ENCODE results near the gene CCDC40. TPM values are rescaled to one million over a fixed set of nuclear protein-coding genes. Genes with fewer than 3 reads are reported as not detected.

CCDC40 gene
- total RNA-seq, 3 donors from 2014 or later = 7.4 to 11.8 (median 11.6) TPM

DNA sequence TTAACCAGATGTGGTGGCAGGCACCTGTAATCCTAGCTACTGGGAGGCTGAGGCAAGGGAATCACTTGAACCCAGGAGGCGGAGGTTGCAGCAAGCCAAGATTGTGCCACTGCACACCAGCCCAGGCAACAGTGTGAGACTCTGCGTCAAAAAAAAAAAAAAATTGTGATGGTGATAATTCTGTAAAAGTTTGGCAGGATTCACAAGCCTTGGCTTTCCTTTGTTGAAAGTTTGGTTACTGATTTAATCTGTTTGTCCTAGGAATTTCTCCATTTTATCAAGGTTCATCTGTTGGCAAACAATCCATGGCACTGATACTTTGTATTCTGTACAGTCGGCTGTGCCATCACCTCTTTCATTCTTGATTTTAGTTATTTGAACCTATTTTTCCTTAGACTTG is 94.5 kb downstream of the CCDC40 start:
- Histone ChIP-seq H3K27me3 (no peaks in the 10 kb centered on the region), H3K27ac (no peak overlapping the region), H3K4me1 (no peaks in the 10 kb centered on the region), H3K9me3 (no peaks in the 10 kb centered on the region), H3K36me3 (no peaks in the 10 kb centered on the region), H3K4me3 (no peak overlapping the region)
- TF ChIP-seq POLR2A (IDR thresholded peaks at IDR 0.05) = no peak
- TF ChIP-seq, protein P1, sequence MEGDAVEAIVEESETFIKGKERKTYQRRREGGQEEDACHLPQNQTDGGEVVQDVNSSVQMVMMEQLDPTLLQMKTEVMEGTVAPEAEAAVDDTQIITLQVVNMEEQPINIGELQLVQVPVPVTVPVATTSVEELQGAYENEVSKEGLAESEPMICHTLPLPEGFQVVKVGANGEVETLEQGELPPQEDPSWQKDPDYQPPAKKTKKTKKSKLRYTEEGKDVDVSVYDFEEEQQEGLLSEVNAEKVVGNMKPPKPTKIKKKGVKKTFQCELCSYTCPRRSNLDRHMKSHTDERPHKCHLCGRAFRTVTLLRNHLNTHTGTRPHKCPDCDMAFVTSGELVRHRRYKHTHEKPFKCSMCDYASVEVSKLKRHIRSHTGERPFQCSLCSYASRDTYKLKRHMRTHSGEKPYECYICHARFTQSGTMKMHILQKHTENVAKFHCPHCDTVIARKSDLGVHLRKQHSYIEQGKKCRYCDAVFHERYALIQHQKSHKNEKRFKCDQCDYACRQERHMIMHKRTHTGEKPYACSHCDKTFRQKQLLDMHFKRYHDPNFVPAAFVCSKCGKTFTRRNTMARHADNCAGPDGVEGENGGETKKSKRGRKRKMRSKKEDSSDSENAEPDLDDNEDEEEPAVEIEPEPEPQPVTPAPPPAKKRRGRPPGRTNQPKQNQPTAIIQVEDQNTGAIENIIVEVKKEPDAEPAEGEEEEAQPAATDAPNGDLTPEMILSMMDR (IDR thresholded peaks at IDR 0.05) = no peak
- no peak for TF ChIP-seq POLR2AphosphoS5 (IDR thresholded peaks at IDR 0.05)
- no peak for DNase-seq (ENCODE audit: low spot score in 2 of 2)
- intact Hi-C loops (cut with DNase I; ENCODE audit: low total_unique reads) = loop anchor here (1.0 kb wide), 1 partner anchor 13 kb away; no protein-coding TSS in a partner anchor

DNA sequence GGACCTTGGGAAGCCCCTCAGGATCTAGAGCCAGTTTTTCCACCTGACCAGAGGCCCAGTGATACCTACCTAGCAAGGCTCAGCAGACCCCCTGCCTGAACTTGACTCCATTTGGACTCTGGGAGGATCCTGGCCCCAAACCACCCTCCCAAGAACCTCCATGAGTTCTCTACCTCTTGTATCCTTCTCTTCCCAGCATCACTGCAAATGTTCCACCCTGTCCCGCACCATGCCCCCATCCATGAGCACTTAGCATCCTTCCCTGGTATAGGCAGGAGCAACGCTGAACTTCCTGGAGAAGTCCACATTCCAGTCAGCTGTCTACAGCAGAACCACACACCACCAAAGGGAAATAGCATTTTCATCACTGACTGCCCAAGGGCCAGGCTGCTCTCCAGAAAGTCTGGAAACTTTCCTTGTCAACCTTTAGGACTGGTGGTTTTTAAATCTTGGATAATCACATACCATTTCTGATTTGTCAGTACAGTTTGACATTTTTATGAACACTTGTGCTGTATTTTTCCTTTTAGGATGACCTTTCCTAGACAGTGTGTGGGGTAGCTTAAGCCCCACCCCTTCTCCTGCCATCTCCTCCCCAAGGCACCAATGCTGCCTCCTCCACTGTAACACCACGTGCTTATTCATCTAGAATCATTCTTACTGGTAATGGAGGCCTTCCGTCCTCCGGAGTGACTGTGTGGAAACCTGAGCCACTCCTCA is 96.6 kb downstream of the CCDC40 start:
- Histone ChIP-seq H3K9me3 (no peaks in the 10 kb centered on the region), H3K36me3 (peaks cover 13% of the 10 kb centered on the region), H3K27ac (no peak overlapping the region), H3K4me1 (no peaks in the 10 kb centered on the region), H3K27me3 (no peaks in the 10 kb centered on the region), H3K4me3 (no peak overlapping the region)
- intact Hi-C loops (cut with DNase I; ENCODE audit: low total_unique reads) = no loop called here
- TF ChIP-seq, protein P1 (IDR thresholded peaks at IDR 0.05) = no peak
- TF ChIP-seq POLR2AphosphoS5 (IDR thresholded peaks at IDR 0.05) (no peak), POLR2A (IDR thresholded peaks at IDR 0.05) (no peak)
- DNase-seq (ENCODE audit: low spot score in 2 of 2) = no peak

GRCh38 chr17:80133626-80133970 is 97.2 kb downstream of the CCDC40 start:
- Histone ChIP-seq H3K27ac (no peak overlapping the region), H3K36me3 (peaks cover 16% of the 10 kb centered on the region), H3K4me3 (no peak overlapping the region), H3K27me3 (no peaks in the 10 kb centered on the region), H3K9me3 (no peaks in the 10 kb centered on the region), H3K4me1 (no peaks in the 10 kb centered on the region)
- DNase-seq (ENCODE audit: low spot score in 2 of 2) = no peak
- intact Hi-C loops (cut with DNase I; ENCODE audit: low total_unique reads) = no loop called here
- TF ChIP-seq, protein P1 (IDR thresholded peaks at IDR 0.05) = no peak
- TF ChIP-seq POLR2A (IDR thresholded peaks at IDR 0.05) (no peak), POLR2AphosphoS5 (IDR thresholded peaks at IDR 0.05) (no peak)

DNA sequence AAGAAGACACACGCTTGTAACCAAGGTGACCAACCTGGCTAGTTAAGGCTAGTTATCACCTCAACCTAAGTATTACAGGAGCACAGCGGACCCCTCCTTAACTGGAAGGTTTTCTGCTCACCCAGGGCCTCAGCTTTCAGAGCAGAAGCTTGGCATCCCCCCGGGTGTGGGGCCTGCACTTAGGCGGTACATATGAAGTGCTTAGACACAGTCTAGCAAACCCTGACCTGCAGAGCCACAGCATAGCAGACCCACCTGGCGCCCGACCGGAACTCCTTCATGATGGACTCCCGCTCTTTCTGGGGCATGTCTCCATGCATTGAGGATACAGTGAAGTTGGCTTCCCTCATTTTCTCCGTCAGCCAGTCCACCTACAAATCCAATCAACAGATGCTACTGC is 100.7 kb downstream of the CCDC40 start:
- TF ChIP-seq POLR2AphosphoS5 (IDR thresholded peaks at IDR 0.05) (no peak), POLR2A (IDR thresholded peaks at IDR 0.05) (no peak)
- TF ChIP-seq, protein P1 (IDR thresholded peaks at IDR 0.05) = no peak
- Histone ChIP-seq H3K27me3 (no peaks in the 10 kb centered on the region), H3K9me3 (no peaks in the 10 kb centered on the region), H3K4me3 (no peak overlapping the region), H3K36me3 (peaks cover 25% of the 10 kb centered on the region), H3K4me1 (no peaks in the 10 kb centered on the region), H3K27ac (no peak overlapping the region)
- no peak for DNase-seq (ENCODE audit: low spot score in 2 of 2)
- intact Hi-C loops (cut with DNase I; ENCODE audit: low total_unique reads) = no loop called here

DNA sequence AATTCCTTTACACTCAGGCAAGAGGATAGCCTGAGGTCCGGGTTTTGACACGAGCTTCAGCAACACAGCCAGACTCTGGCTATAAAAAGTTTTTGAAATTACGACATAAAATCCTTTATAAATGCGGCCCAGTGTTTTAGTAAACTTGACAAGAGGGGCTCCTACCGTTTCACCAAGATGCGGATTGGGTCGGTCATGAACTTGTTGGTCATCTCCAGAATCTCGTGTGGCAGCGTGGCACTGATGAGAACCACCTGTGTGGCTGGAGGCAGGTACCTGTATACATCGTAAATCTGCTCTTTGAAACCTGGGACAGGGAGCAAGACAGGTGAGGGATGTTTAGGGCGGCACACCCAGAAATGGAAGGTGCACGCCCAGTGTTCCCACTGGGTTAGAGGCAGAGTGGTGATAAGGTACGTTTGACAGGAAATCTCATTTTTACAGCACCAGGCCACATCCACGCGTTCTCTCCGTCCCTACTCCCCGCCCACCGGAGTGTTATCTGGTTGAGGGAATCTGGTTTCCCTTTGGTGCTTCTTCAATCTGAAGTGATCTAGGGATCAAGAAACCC is 102.5 kb downstream of the CCDC40 start:
- no peaks in the 10 kb centered on the region for H3K4me1 ChIP-seq
- no peak for DNase-seq (ENCODE audit: low spot score in 2 of 2)
- intact Hi-C loops (cut with DNase I; ENCODE audit: low total_unique reads) = no loop called here
- TF ChIP-seq, protein P1 (IDR thresholded peaks at IDR 0.05) = no peak
- no peak for TF ChIP-seq POLR2A (IDR thresholded peaks at IDR 0.05)
- TF ChIP-seq POLR2AphosphoS5 (IDR thresholded peaks at IDR 0.05) = no peak
- peaks cover 30% of the 10 kb centered on the region for H3K36me3 ChIP-seq
- no peak overlapping the region for H3K4me3 ChIP-seq
- H3K27ac ChIP-seq = no peak overlapping the region
- H3K27me3 ChIP-seq = no peaks in the 10 kb centered on the region
- no peaks in the 10 kb centered on the region for H3K9me3 ChIP-seq
